Esophagus muscularis mucosa (tissue), 4 donors: ENCODE measurements around the gene TLX1. TPM values are rescaled to one million over a fixed set of nuclear protein-coding genes. Genes with fewer than 3 reads are reported as not detected.

Source experiments
- DNase-seq: peaks from one replicate; pipeline ENCODE4 v3.0.0-alpha.2; 2017; ENCODE audit errors: extremely low spot score
- H3K27ac ChIP-seq, 4 donors: fragments of 200-600 bp; sonication (generic); replicated peaks in 1 of 4; 1 replicate in 3 of 4; 2 replicates in 1 of 4; pipeline ENCODE4 v1.5.1; 2016 to 2019; ENCODE audit warnings: mild to moderate bottlenecking in 1 of 4
- H3K27me3 ChIP-seq, 4 donors: fragments of 200-600 bp; sonication (generic); one replicate each; pipeline versions ENCODE4 v1.5.1 to v1.6.0; 2016 to 2019
- H3K36me3 ChIP-seq, 4 donors: fragments of 200-600 bp; sonication (generic); one replicate each; pipeline ENCODE4 v1.5.1; 2016 to 2019
- H3K4me1 ChIP-seq, 4 donors: fragments of 200-600 bp; sonication (generic); one replicate each; pipeline ENCODE4 v1.5.1; 2016 to 2019
- H3K4me3 ChIP-seq, 4 donors: fragments of 200-600 bp; sonication (generic); 1 replicate in 2 of 4; 2 replicates in 2 of 4; pipeline ENCODE4 v1.5.1; 2016 to 2019; ENCODE audit warnings: mild to moderate bottlenecking in 4 of 4, moderate library complexity in 1 of 4
- H3K9me3 ChIP-seq, 4 donors: fragments of 200-600 bp; sonication (generic); 1 replicate in 3 of 4; 2 replicates in 1 of 4; pipeline ENCODE4 v1.5.1; 2016 to 2019
- EP300 ChIP-seq: sonication (generic); formaldehyde crosslinking; IDR thresholded peaks from one replicate; pipeline ENCODE4 v1.6.1; 2017; ENCODE audit warnings: antibody characterized with exemption
- POLR2A ChIP-seq: fragments of 450-650 bp; IDR thresholded peaks from one replicate; pipeline ENCODE4 v1.6.1; 2017; ENCODE audit warnings: antibody characterized with exemption, moderate library complexity, mild to moderate bottlenecking, low read depth
- POLR2AphosphoS5 ChIP-seq, 2 donors: sonication (generic); formaldehyde crosslinking; IDR thresholded peaks; one replicate each; pipeline ENCODE4 v1.6.1; 2017; ENCODE audit warnings: antibody characterized with exemption in 2 of 2
- WGBS: methylation state at CpG from one replicate; pipeline ENCODE4 v1.1.5; 2018; 5-methylcytosine and 5-hydroxymethylcytosine counted together
- intact Hi-C: fragments of 100-400 bp; cut with DNase I; formaldehyde crosslinking; loops from one replicate; pipeline ENCODE4 v1.15.1; 2023
- total RNA-seq, 4 donors: library from RNA; depleted of rRNA; stranded (reverse); fragments of >200 nt; gene quantifications; one replicate each; pipeline versions ENCODE4 v1.1.0 to v1.2.1, GENCODE V29; 2016
- TF ChIP-seq, protein P1 (sequence below), 3 experiments: fragments of 200-600 bp in 2 of 3; fragments of 450-650 bp in 1 of 3; sonication (generic) in 2 of 3; IDR thresholded peaks; one replicate each; pipeline ENCODE4 v1.5.1; 2017 to 2019; ENCODE audit warnings: antibody characterized with exemption in 3 of 3, mild to moderate bottlenecking in 2 of 3, moderate library complexity in 1 of 3

TLX1 gene
- total RNA-seq, 4 donors from 2014 or later, result not detected

DNA sequence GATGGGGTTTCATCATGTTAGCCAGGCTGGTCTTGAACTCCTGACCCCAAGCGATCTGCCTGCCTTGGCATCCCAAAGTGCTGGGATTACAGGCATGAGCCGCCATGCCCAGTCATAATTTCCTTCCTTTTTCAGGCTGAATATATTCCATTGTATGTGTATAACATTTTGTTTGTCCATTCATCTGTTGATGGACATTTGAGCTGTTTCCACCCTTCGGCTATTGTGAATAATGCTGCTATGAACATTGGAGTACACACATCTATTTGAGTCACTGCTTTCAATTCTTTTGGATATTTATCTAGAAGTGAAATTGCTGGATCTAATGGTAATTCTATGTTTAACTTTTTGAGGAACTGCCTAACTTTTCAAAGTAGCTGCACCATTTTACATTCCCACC is 34.6 kb downstream of the TLX1 start:
- Histone ChIP-seq H3K27ac (no peak overlapping the region), H3K4me1 (peaks cover 0 to 6% (median 5%) of the 10 kb centered on the region in 4 donors), H3K9me3 (no peaks in the 10 kb centered on the region), H3K36me3 (no peaks in the 10 kb centered on the region), H3K4me3 (no peak overlapping the region), H3K27me3 (peaks cover 0 to 82% (median 13%) of the 10 kb centered on the region in 4 donors)
- TF ChIP-seq, protein P1, sequence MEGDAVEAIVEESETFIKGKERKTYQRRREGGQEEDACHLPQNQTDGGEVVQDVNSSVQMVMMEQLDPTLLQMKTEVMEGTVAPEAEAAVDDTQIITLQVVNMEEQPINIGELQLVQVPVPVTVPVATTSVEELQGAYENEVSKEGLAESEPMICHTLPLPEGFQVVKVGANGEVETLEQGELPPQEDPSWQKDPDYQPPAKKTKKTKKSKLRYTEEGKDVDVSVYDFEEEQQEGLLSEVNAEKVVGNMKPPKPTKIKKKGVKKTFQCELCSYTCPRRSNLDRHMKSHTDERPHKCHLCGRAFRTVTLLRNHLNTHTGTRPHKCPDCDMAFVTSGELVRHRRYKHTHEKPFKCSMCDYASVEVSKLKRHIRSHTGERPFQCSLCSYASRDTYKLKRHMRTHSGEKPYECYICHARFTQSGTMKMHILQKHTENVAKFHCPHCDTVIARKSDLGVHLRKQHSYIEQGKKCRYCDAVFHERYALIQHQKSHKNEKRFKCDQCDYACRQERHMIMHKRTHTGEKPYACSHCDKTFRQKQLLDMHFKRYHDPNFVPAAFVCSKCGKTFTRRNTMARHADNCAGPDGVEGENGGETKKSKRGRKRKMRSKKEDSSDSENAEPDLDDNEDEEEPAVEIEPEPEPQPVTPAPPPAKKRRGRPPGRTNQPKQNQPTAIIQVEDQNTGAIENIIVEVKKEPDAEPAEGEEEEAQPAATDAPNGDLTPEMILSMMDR (IDR thresholded peaks at IDR 0.05), result no peak
- no peak for TF ChIP-seq POLR2AphosphoS5 (IDR thresholded peaks at IDR 0.05)
- TF ChIP-seq POLR2A, result no peak
- no peak for TF ChIP-seq EP300
- intact Hi-C loops, result no loop called here
- 76% methylated on average over 3 of the region's 3 CpGs for WGBS
- DNase-seq, result no peak

DNA sequence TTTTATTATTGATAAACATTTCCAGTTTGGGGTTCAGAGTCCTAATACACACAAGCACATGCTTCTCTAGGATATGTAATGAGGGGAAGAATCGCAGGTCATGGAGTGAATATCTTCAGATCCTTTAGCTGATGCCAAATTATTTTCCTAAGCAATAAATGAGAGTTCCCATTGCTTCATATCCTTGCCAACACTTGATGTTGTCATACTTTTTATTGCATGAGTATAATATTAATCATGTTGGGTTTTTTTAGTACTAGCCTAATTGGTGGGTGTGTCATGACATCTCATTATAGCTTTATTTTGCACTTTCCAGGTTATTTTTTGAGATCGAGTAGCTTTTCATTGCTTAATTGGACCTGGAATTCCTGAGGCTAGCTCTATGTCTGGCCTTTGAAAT is 35.3 kb downstream of the TLX1 start:
- Histone ChIP-seq H3K36me3 (no peaks in the 10 kb centered on the region), H3K27ac (no peak overlapping the region), H3K9me3 (no peaks in the 10 kb centered on the region), H3K4me3 (no peak overlapping the region), H3K27me3 (peaks cover 0 to 82% (median 13%) of the 10 kb centered on the region in 4 donors), H3K4me1 (peaks cover 0 to 6% (median 5%) of the 10 kb centered on the region in 4 donors)
- no peak for DNase-seq
- 87% methylated on average over 2 of the region's 2 CpGs for WGBS
- intact Hi-C loops, result no loop called here
- TF ChIP-seq, protein P1 (IDR thresholded peaks at IDR 0.05), result no peak
- TF ChIP-seq POLR2AphosphoS5 (IDR thresholded peaks at IDR 0.05) (no peak), POLR2A (no peak), EP300 (no peak)

DNA sequence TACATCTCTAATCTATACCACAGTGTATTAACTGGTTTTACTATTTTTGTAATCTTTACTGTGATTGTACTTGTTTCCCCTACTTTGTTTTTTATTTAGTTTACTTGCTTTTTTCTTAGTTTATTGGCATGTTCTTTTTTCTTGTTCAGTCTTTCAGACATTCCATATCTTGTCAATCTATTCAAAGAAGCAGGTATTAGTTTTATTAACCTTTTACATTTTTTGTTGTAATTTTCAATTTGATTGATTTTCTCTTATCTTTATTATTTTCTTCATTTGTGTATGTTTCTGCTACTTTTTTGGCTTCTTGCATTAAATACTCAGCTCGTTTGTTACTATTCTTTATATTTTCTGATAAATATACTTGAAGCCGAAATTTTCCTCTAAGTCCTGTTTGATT is 41.6 kb downstream of the TLX1 start:
- no peak overlapping the region for H3K27ac ChIP-seq
- H3K4me3 ChIP-seq, result no peak overlapping the region
- no peaks in the 10 kb centered on the region for H3K36me3 ChIP-seq
- TF ChIP-seq POLR2AphosphoS5 (IDR thresholded peaks at IDR 0.05) (no peak), POLR2A (no peak), EP300 (no peak)
- TF ChIP-seq, protein P1 (IDR thresholded peaks at IDR 0.05), result no peak
- peaks cover 0 to 35% (median 19%) of the 10 kb centered on the region in 4 donors for H3K9me3 ChIP-seq
- 70% methylated on average over 2 of the region's 2 CpGs for WGBS
- DNase-seq, result no peak
- peaks cover 0 to 61% (median 4%) of the 10 kb centered on the region in 4 donors for H3K27me3 ChIP-seq
- intact Hi-C loops, result no loop called here
- H3K4me1 ChIP-seq, result no peaks in the 10 kb centered on the region

DNA sequence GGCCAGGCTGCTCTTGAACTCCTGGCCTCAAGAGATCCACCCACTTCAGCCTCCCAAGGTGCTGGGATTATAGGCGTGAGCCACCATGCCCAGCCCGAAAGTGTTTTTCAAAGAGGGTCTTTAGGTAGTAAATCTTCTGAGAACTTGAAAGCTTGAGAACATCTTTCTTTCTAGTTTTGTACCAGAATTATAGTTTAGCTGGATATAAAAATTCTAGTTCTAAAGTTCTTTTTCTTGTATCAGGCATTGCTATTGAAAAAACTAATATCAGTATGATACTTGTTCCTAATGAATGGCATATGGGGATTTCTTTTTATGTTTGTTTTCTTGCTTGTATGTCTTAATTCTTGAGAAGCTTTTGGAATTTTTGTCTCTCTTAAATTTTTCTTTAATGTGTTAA is 43.2 kb downstream of the TLX1 start:
- peaks cover 0 to 35% (median 19%) of the 10 kb centered on the region in 4 donors for H3K9me3 ChIP-seq
- 95% methylated on average over 2 of the region's 2 CpGs for WGBS
- H3K4me1 ChIP-seq, result no peaks in the 10 kb centered on the region
- intact Hi-C loops, result no loop called here
- TF ChIP-seq POLR2AphosphoS5 (IDR thresholded peaks at IDR 0.05) (no peak), POLR2A (no peak), EP300 (no peak)
- TF ChIP-seq, protein P1 (IDR thresholded peaks at IDR 0.05), result no peak
- no peak for DNase-seq
- no peak overlapping the region for H3K27ac ChIP-seq
- no peak overlapping the region for H3K4me3 ChIP-seq
- H3K27me3 ChIP-seq, result peaks cover 0 to 60% (median 0%) of the 10 kb centered on the region in 4 donors
- no peaks in the 10 kb centered on the region for H3K36me3 ChIP-seq

DNA sequence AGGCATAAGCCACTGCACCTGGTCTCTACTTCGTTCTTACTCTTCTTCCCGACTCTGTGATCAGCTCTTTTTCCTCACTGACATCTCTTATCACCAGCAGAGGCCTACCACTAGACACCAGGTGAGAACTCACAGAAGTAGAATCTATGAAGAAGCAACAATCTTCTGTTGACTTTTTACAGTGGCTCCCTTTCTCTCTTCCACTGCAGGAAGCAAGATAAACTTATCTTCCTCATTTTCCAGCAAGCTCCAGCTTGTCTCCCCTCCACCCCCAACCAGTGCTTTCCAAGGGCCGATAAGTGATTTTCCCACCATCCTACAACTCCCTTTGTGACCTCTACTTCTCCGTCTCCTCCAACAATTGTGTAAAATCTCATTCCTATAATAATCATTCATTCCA is 45.5 kb downstream of the TLX1 start:
- 85% methylated on average over 4 of the region's 4 CpGs for WGBS
- DNase-seq, result no peak

More for the DNA sequence above, 45.5 kb downstream of the TLX1 start:
- no peak for TF ChIP-seq EP300
- TF ChIP-seq POLR2A, result no peak
- no peak for TF ChIP-seq POLR2AphosphoS5 (IDR thresholded peaks at IDR 0.05)
- TF ChIP-seq, protein P1 (IDR thresholded peaks at IDR 0.05), result no peak
- H3K4me1 ChIP-seq, result no peaks in the 10 kb centered on the region
- H3K4me3 ChIP-seq, result no peak overlapping the region
- peaks cover 0 to 35% (median 19%) of the 10 kb centered on the region in 4 donors for H3K9me3 ChIP-seq
- peaks cover 0 to 57% (median 0%) of the 10 kb centered on the region in 4 donors for H3K27me3 ChIP-seq
- no peaks in the 10 kb centered on the region for H3K36me3 ChIP-seq
- no peak overlapping the region for H3K27ac ChIP-seq
- intact Hi-C loops, result no loop called here
